DND-41 (cell line): Measurements from ENCODE around the gene SUPT20HL1.

Experiments used
- ATAC-seq: fragments of 200-7000 bp; cut with Tn5 transposase; 3 replicates; pipeline ENCODE4 v1.9.1; 2021; ENCODE audit warnings: low read depth; ENCODE audit not compliant: insufficient read depth
- DNase-seq: peaks from one replicate; pipeline ENCODE4 v3.0.0-alpha.2; 2020
- H2AFZ ChIP-seq: 2 replicates; pipeline ENCODE4 v1.6.0; 2012; ENCODE audit warnings: low read depth, low read length
- H3K27ac ChIP-seq: 2 replicates; pipeline ENCODE4 v1.5.1; 2012; ENCODE audit warnings: low read length, inconsistent platforms
- H3K27me3 ChIP-seq: fragments of 200-600 bp; sonication (generic); 2 replicates; pipeline ENCODE4 v1.6.0; 2012; ENCODE audit warnings: low read length, mild to moderate bottlenecking, inconsistent platforms; ENCODE audit not compliant: insufficient read depth, poor library complexity
- H3K36me3 ChIP-seq: 2 replicates; pipeline ENCODE4 v1.5.1; 2012; ENCODE audit warnings: low read length, inconsistent platforms; ENCODE audit not compliant: insufficient read depth
- H3K4me1 ChIP-seq: 2 replicates; pipeline ENCODE4 v1.5.1; 2012; ENCODE audit warnings: mild to moderate bottlenecking, low read length; ENCODE audit not compliant: insufficient read depth
- H3K4me2 ChIP-seq: 2 replicates; pipeline ENCODE4 v1.6.0; 2012; ENCODE audit warnings: mild to moderate bottlenecking, moderate library complexity, low read length, inconsistent platforms; ENCODE audit not compliant: insufficient read depth
- H3K4me3 ChIP-seq, 2 experiments: fragments of 200-600 bp in 1 of 2; shearing (Covaris generic) in 1 of 2; 2 replicates each; pipeline ENCODE4 v1.5.1; 2012 to 2016; ENCODE audit warnings: inconsistent platforms in 2 of 2, low read length in 2 of 2, mild to moderate bottlenecking in 2 of 2, low read depth in 1 of 2, moderate library complexity in 1 of 2
- H3K79me2 ChIP-seq: 2 replicates; pipeline ENCODE4 v1.6.0; 2012; ENCODE audit warnings: low read length, inconsistent platforms; ENCODE audit not compliant: insufficient read depth
- H3K9ac ChIP-seq: 2 replicates; pipeline ENCODE4 v1.6.0; 2012; ENCODE audit warnings: low read depth, mild to moderate bottlenecking, inconsistent platforms, low read length, moderate library complexity
- H3K9me3 ChIP-seq: 2 replicates; pipeline ENCODE4 v1.5.1; 2012; ENCODE audit warnings: low read length, moderate library complexity, mild to moderate bottlenecking, inconsistent platforms; ENCODE audit not compliant: insufficient read depth, severe bottlenecking
- H4K20me1 ChIP-seq: 2 replicates; pipeline ENCODE4 v1.6.0; 2012; ENCODE audit warnings: low read length; ENCODE audit not compliant: insufficient read depth
- EZH2 ChIP-seq: IDR thresholded peaks from 3 replicates; pipeline ENCODE4 v1.6.1; 2012; ENCODE audit warnings: borderline replicate concordance, low read depth, mild to moderate bottlenecking, moderate library complexity, low read length, inconsistent platforms; ENCODE audit not compliant: severe bottlenecking
- TF ChIP-seq, protein P1 (sequence below): IDR thresholded peaks from 2 replicates; pipeline ENCODE4 v1.5.1; 2012; ENCODE audit warnings: borderline replicate concordance, low read length, moderate library complexity, mild to moderate bottlenecking; ENCODE audit not compliant: poor library complexity, severe bottlenecking; ENCODE audit errors: extremely low read depth

Gene SUPT20HL1

DNA sequence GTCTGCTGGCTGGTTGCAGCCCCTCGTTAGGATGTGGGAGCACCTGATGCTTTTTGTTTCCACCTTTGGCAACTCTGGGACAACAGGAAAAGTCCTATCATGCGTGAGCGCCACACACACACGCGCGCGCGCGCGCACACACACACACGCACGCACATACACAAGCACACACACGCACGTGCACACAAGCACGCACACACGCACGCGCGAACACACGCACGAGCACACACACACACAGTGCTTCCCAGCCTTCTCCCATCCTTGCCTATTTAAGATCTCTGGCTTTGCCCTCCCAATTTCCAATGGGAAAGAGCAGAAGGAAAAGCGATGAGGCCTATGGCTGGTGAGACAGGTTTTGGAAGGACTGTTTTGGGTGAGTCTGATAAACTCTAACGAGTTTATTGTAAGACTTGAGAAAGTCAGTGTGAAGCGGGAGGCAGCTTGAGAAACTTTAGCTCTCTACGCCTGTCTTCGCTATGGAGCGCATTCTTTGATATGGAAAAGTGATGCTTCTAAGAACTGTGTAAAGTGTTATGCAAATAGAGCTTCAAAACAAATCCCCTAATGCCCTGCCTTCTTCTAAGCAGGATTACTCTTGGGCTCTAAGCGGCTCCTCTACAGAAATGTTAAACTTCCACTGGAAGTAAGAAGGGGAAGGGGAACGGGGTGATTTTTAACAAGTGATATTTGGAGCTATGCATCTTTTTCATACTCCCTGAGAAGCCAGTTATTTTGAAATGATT is 11.8 kb downstream of the SUPT20HL1 start:
- ATAC-seq (no peak), DNase-seq (no peak)
- Histone ChIP-seq H4K20me1 (no peaks in the 10 kb centered on the region), H3K9me3 (no peaks in the 10 kb centered on the region), H3K27ac (no peak overlapping the region), H3K27me3 (no peaks in the 10 kb centered on the region), H3K36me3 (no peaks in the 10 kb centered on the region), H3K4me2 (no peak overlapping the region), H3K4me3 (no peak overlapping the region), H3K4me1 (no peaks in the 10 kb centered on the region), H3K79me2 (no peaks in the 10 kb centered on the region), H3K9ac (no peak overlapping the region), H2AFZ (no peak overlapping the region)
- no peak for TF ChIP-seq EZH2
- TF ChIP-seq, protein P1, sequence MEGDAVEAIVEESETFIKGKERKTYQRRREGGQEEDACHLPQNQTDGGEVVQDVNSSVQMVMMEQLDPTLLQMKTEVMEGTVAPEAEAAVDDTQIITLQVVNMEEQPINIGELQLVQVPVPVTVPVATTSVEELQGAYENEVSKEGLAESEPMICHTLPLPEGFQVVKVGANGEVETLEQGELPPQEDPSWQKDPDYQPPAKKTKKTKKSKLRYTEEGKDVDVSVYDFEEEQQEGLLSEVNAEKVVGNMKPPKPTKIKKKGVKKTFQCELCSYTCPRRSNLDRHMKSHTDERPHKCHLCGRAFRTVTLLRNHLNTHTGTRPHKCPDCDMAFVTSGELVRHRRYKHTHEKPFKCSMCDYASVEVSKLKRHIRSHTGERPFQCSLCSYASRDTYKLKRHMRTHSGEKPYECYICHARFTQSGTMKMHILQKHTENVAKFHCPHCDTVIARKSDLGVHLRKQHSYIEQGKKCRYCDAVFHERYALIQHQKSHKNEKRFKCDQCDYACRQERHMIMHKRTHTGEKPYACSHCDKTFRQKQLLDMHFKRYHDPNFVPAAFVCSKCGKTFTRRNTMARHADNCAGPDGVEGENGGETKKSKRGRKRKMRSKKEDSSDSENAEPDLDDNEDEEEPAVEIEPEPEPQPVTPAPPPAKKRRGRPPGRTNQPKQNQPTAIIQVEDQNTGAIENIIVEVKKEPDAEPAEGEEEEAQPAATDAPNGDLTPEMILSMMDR: no peak

DNA sequence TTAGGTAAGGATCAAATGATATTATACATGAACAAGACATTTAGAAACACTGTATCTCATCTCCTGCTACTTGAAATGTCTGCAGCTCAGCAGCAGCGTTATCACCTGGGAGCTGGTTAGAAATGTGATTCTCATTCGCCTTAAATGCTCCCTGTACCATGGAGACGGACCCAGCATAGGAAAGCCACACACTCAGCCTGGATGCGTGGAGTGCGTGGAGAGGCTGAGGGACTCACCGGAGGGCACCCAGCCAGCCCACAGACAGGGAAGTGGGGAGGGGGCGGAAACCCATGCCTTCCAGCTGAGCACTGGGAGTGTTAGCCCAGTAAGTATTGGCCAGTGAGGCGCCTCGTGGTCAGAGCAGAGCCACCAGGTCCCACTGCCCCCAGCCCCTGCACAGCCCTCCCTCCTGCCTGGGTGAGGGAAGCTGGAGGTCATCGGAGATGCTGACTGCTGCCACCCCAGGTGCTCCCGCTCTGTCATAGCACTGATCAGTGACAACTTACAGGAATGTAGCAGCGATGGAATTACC is 15.2 kb downstream of the SUPT20HL1 start:
- ATAC-seq (no peak), DNase-seq (no peak)
- no peak overlapping the region for H3K27ac ChIP-seq
- no peaks in the 10 kb centered on the region for H3K9me3 ChIP-seq
- TF ChIP-seq, protein P1: no peak
- TF ChIP-seq EZH2: no peak
- no peak overlapping the region for H3K4me2 ChIP-seq
- H4K20me1 ChIP-seq: no peaks in the 10 kb centered on the region
- no peaks in the 10 kb centered on the region for H3K36me3 ChIP-seq
- no peaks in the 10 kb centered on the region for H3K79me2 ChIP-seq
- H2AFZ ChIP-seq: no peak overlapping the region
- H3K27me3 ChIP-seq: no peaks in the 10 kb centered on the region
- no peaks in the 10 kb centered on the region for H3K4me1 ChIP-seq
- H3K9ac ChIP-seq: no peak overlapping the region
- H3K4me3 ChIP-seq: no peak overlapping the region

DNA sequence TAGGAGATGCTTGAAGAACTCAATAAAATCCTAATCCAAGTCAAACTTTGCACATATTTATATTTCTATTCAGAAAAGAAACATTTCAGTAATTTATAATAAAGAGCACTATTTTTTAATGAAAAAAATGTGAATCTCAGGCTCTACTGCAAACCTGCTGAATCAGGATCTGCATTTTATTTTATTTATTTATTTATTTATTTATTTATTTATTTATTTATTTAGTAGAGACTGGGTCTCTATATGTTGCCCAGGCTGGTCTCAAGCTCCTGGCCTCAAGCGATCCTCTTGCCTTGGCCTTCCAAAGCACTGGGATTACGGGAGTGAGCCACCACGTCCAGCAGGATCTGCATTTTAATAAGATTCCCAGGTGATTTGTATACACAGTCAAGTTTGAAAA is 16.0 kb downstream of the SUPT20HL1 start:
- Histone ChIP-seq H3K9ac (no peak overlapping the region), H3K27me3 (no peaks in the 10 kb centered on the region), H3K27ac (no peak overlapping the region), H3K36me3 (no peaks in the 10 kb centered on the region), H3K9me3 (no peaks in the 10 kb centered on the region), H3K4me2 (no peak overlapping the region), H4K20me1 (no peaks in the 10 kb centered on the region), H2AFZ (no peak overlapping the region), H3K4me1 (no peaks in the 10 kb centered on the region), H3K4me3 (no peak overlapping the region), H3K79me2 (no peaks in the 10 kb centered on the region)
- TF ChIP-seq, protein P1: no peak
- TF ChIP-seq EZH2: no peak
- ATAC-seq: no peak
- no peak for DNase-seq
